Measurements from ENCODE around the gene SCART1. TPM values are rescaled to one million over a fixed set of nuclear protein-coding genes. Genes with fewer than 3 reads are reported as not detected.

Gene SCART1
- total and polyA plus RNA-seq, 8 donors: 0.95 to 3.9 (median 2.6) TPM

Other genes with a start within 250 kb of the SCART1 start
- not detected for gene UTF1, start 223.7 kb upstream of the SCART1 start, total RNA-seq
- not detected for gene UTF1, start 223.7 kb upstream of the SCART1 start, polyA plus RNA-seq
- gene VENTX, start 216.1 kb upstream of the SCART1 start, total RNA-seq: under 1 TPM; 0.09 to 0.62 (median 0.34) TPM
- 1 to 10 TPM in 1 of 2 donors, under 1 TPM in 1; 0.66 to 1.3 TPM for gene VENTX, start 216.1 kb upstream of the SCART1 start, polyA plus RNA-seq
- 1 to 10 TPM; 2.0 to 9.8 (median 5.0) TPM for gene ADAM8, start 177.1 kb upstream of the SCART1 start, total RNA-seq
- gene ADAM8, start 177.1 kb upstream of the SCART1 start, polyA plus RNA-seq: 1 to 10 TPM; 7.2 to 8.5 TPM
- 10 to 100 TPM; 23.5 to 33.3 (median 28.9) TPM for gene TUBGCP2, start 145.1 kb upstream of the SCART1 start, total RNA-seq
- 100 to 1,000 TPM in 1 of 2 donors, 10 to 100 TPM in 1; 97.5 to 161 TPM for gene TUBGCP2, start 145.1 kb upstream of the SCART1 start, polyA plus RNA-seq
- gene ZNF511, start 145.0 kb upstream of the SCART1 start, total RNA-seq: 10 to 100 TPM; 13.3 to 18.7 (median 16.3) TPM
- gene ZNF511, start 145.0 kb upstream of the SCART1 start, polyA plus RNA-seq: 10 to 100 TPM; 28.1 to 40.3 TPM
- 1 to 10 TPM in 4 of 6 donors, under 1 TPM in 2; 0.75 to 7.0 (median 2.3) TPM for gene CALY, start 117.0 kb upstream of the SCART1 start, total RNA-seq
- gene CALY, start 117.0 kb upstream of the SCART1 start, polyA plus RNA-seq: 10 to 100 TPM in 1 of 2 donors, 1 to 10 TPM in 1; 3.7 to 17.8 TPM
- not detected for gene PRAP1, start 106.6 kb upstream of the SCART1 start, total RNA-seq
- gene PRAP1, start 106.6 kb upstream of the SCART1 start, polyA plus RNA-seq: not detected
- gene FUOM, start 95.9 kb upstream of the SCART1 start, total RNA-seq: 10 to 100 TPM in 2 of 6 donors, 1 to 10 TPM in 4; 6.3 to 19.2 (median 6.7) TPM
- 10 to 100 TPM; 18.0 to 18.6 TPM for gene FUOM, start 95.9 kb upstream of the SCART1 start, polyA plus RNA-seq
- gene ECHS1, start 80.6 kb upstream of the SCART1 start, total RNA-seq: 10 to 100 TPM; 32.4 to 47.2 (median 36.1) TPM
- 10 to 100 TPM; 43.0 to 69.2 TPM for gene ECHS1, start 80.6 kb upstream of the SCART1 start, polyA plus RNA-seq
- 1 to 10 TPM; 2.8 to 4.9 (median 3.4) TPM for gene PAOX, start 74.7 kb upstream of the SCART1 start, total RNA-seq
- 1 to 10 TPM; 6.4 to 9.9 TPM for gene PAOX, start 74.7 kb upstream of the SCART1 start, polyA plus RNA-seq
- 10 to 100 TPM; 17.2 to 28.9 (median 21.3) TPM for gene MTG1, start 59.8 kb upstream of the SCART1 start, total RNA-seq
- 10 to 100 TPM; 62.2 to 62.9 TPM for gene MTG1, start 59.8 kb upstream of the SCART1 start, polyA plus RNA-seq
- gene SPRN, start 29.3 kb upstream of the SCART1 start, total RNA-seq: under 1 TPM in 3 of 6 donors, not detected in 3; 0.03 to 0.09 (median 0.06) TPM
- under 1 TPM; 0.82 to 0.87 TPM for gene SPRN, start 29.3 kb upstream of the SCART1 start, polyA plus RNA-seq
- 10 to 100 TPM in 1 of 6 donors, 1 to 10 TPM in 5; 4.6 to 10.1 (median 7.0) TPM for gene CYP2E1, start 73.4 kb downstream of the SCART1 start, total RNA-seq
- gene CYP2E1, start 73.4 kb downstream of the SCART1 start, polyA plus RNA-seq: 1 to 10 TPM; 7.5 to 9.9 TPM
- gene SYCE1, start 111.6 kb downstream of the SCART1 start, total RNA-seq: 1 to 10 TPM in 2 of 6 donors, under 1 TPM in 4; 0.69 to 1.7 (median 0.98) TPM
- 1 to 10 TPM; 5.3 to 8.3 TPM for gene SYCE1, start 111.6 kb downstream of the SCART1 start, polyA plus RNA-seq
- gene FRG2B, start 172.8 kb downstream of the SCART1 start, total RNA-seq: not detected
- gene FRG2B, start 172.8 kb downstream of the SCART1 start, polyA plus RNA-seq: not detected

Data from pancreas (tissue), 8 donors.